HCT116 (cell line): ENCODE results near the gene COL9A3. TPM values are rescaled to one million over a fixed set of nuclear protein-coding genes. Genes with fewer than 3 reads are reported as not detected.
A peak's percentile ranks its signal among the peaks of the same experiment; 100 is the strongest.

Source experiments
- ATAC-seq: fragments of 200-7000 bp; cut with Tn5 transposase; 2 replicates; pipeline ENCODE4 v1.9.1; 2020; ENCODE audit warnings: mild to moderate bottlenecking, moderate library complexity
- BruUV-seq: library from RNA; stranded (reverse); fragments of 400-500 nt; replicated peaks from 2 replicates; lab custom pipeline; 2021; lab: Mats Ljungman, UMichigan
- CTCF ChIA-PET: fragments of 300-600 bp; sonication (Branson Sonifier 250); formaldehyde crosslinking; loops from one replicate; lab custom pipeline; 2021; ENCODE audit warnings: antibody characterized with exemption; lab: Charles Lee
- POLR2A ChIA-PET: fragments of 300-600, 350-600 bp; sonication (Branson Sonifier 250); formaldehyde crosslinking; loops from one replicate; lab custom pipeline; 2021; ENCODE audit warnings: antibody characterized with exemption; lab: Charles Lee
- RAD21 ChIA-PET, 2 experiments: fragments of 300-600 bp; sonication (Branson Sonifier 250); formaldehyde crosslinking; loops; one replicate each; lab custom pipeline; 2023; ENCODE audit warnings: low total read pairs in 2 of 2; ENCODE audit not compliant: uncharacterized antibody in 2 of 2, unreplicated experiment in 2 of 2, low non-redundant PET in 1 of 2; lab: Charles Lee
- DNase-seq: peaks from one replicate; pipeline ENCODE4 v3.0.0-alpha.2; 2010; ENCODE audit warnings: low read depth, low spot score
- H2AFZ ChIP-seq: fragments of 200-600 bp; shearing (Covaris generic), sonication (generic); 2 replicates; pipeline ENCODE4 v1.6.1; 2017; ENCODE audit warnings: low read depth, mixed run types, mixed read lengths, antibody characterized with exemption, low read length; ENCODE audit not compliant: poor library complexity, severe bottlenecking
- H3K27ac ChIP-seq: 2 replicates; pipeline ENCODE4 v1.5.1; 2012; ENCODE audit warnings: low read depth, low read length
- H3K27me3 ChIP-seq: fragments of 200-600 bp; sonication (generic); 2 replicates; pipeline ENCODE4 v1.6.1; 2016; ENCODE audit warnings: mixed run types, low read length, mixed read lengths; ENCODE audit not compliant: insufficient read depth
- H3K36me3 ChIP-seq, 2 experiments: fragments of 200-500 bp in 1 of 2; fragments of 200-600 bp in 1 of 2; sonication (Bioruptor generic) in 1 of 2; sonication (generic) in 1 of 2; 2 replicates each; pipeline versions ENCODE4 v1.5.1 to v1.6.1; 2014 to 2016; ENCODE audit warnings: low read length in 2 of 2, inconsistent platforms in 1 of 2, mixed read lengths in 1 of 2, mixed run types in 1 of 2; ENCODE audit not compliant: insufficient read depth in 2 of 2, control insufficient read depth in 1 of 2
- H3K4me1 ChIP-seq, 2 experiments: fragments of 200-600 bp in 1 of 2; sonication (generic) in 1 of 2; 2 replicates each; pipeline versions ENCODE4 v1.5.1 to v1.6.1; 2012 to 2017; ENCODE audit warnings: low read length in 2 of 2, inconsistent platforms in 1 of 2, mild to moderate bottlenecking in 1 of 2, mixed read lengths in 1 of 2, mixed run types in 1 of 2, moderate library complexity in 1 of 2; ENCODE audit not compliant: insufficient read depth in 2 of 2, control insufficient read depth in 1 of 2
- H3K4me2 ChIP-seq: fragments of 200-600 bp; sonication (generic); 2 replicates; pipeline ENCODE4 v1.6.1; 2017; ENCODE audit warnings: mixed run types, low read length, mixed read lengths
- H3K4me3 ChIP-seq, 2 experiments: fragments of 200-600 bp in 1 of 2; sonication (generic) in 1 of 2; replicated peaks in 1 of 2; 2 replicates each; pipeline ENCODE4 v1.5.1; 2011 to 2016; ENCODE audit warnings: low read length in 2 of 2, control low read depth in 1 of 2, low read depth in 1 of 2, mild to moderate bottlenecking in 1 of 2, mixed read lengths in 1 of 2, mixed run types in 1 of 2
- H3K79me2 ChIP-seq: fragments of 200-600 bp; sonication (generic); 2 replicates; pipeline ENCODE4 v1.6.1; 2017; ENCODE audit warnings: mild to moderate bottlenecking, mixed run types, low read length, moderate library complexity, mixed read lengths; ENCODE audit not compliant: insufficient read depth
- H3K9ac ChIP-seq: fragments of 200-600 bp; sonication (generic); 2 replicates; pipeline ENCODE4 v1.6.1; 2016; ENCODE audit warnings: low read length, mixed read lengths
- H3K9me2 ChIP-seq: fragments of 200-600 bp; sonication (generic), shearing (Covaris generic); 2 replicates; pipeline ENCODE4 v1.6.1; 2017; ENCODE audit warnings: mixed run types, mild to moderate bottlenecking, moderate library complexity; ENCODE audit not compliant: insufficient read depth
- H3K9me3 ChIP-seq, 2 experiments: fragments of 200-500 bp in 1 of 2; fragments of 200-600 bp in 1 of 2; sonication (Bioruptor generic) in 1 of 2; sonication (generic) in 1 of 2; 2 replicates each; pipeline ENCODE4 v1.6.1; 2014 to 2017; ENCODE audit warnings: low read length in 2 of 2, mixed read lengths in 2 of 2, inconsistent platforms in 1 of 2, low read depth in 1 of 2, mild to moderate bottlenecking in 1 of 2, mixed run types in 1 of 2, moderate library complexity in 1 of 2; ENCODE audit not compliant: control insufficient read depth in 1 of 2, insufficient read depth in 1 of 2
- H4K20me1 ChIP-seq: fragments of 200-600 bp; sonication (generic), shearing (Covaris generic); 2 replicates; pipeline ENCODE4 v1.6.1; 2017; ENCODE audit warnings: mixed run types, mild to moderate bottlenecking, moderate library complexity; ENCODE audit not compliant: insufficient read depth
- CBX3 ChIP-seq: IDR thresholded peaks from 2 replicates; pipeline ENCODE4 v1.6.1; 2012; ENCODE audit warnings: low read depth
- EGR1 ChIP-seq: IDR thresholded peaks from 2 replicates; pipeline ENCODE4 v1.6.1; 2012; ENCODE audit warnings: low read depth
- EZH2 ChIP-seq: fragments of 200-600 bp; sonication (generic); IDR thresholded peaks from 2 replicates; pipeline ENCODE4 v1.6.1; 2017; ENCODE audit warnings: antibody characterized with exemption, mixed run types
- JUND ChIP-seq: IDR thresholded peaks from 2 replicates; pipeline ENCODE4 v1.6.1; 2012
- REST ChIP-seq: IDR thresholded peaks from 2 replicates; pipeline ENCODE4 v1.6.1; 2012; ENCODE audit warnings: low read depth
- YY1 ChIP-seq: IDR thresholded peaks from 2 replicates; pipeline ENCODE4 v1.6.1; 2011; ENCODE audit warnings: low read length, low read depth, moderate library complexity, mild to moderate bottlenecking; ENCODE audit not compliant: insufficient replicate concordance; ENCODE audit errors: extremely low read depth
- intact Hi-C: fragments of 100-400 bp; cut with micrococcal nuclease; formaldehyde crosslinking; loops from 2 replicates; pipeline ENCODE4 v1.10.0; 2022
- total RNA-seq: library from RNA; stranded (reverse); gene quantifications from one replicate; pipeline ENCODE4 v1.2.1, GENCODE V29; 2021; ENCODE audit not compliant: unreplicated experiment
- TF ChIP-seq, protein P1 (sequence below), 3 experiments: fragments of 200-600 bp in 1 of 3; sonication (generic) in 1 of 3; IDR thresholded peaks in 2 of 3; conservative IDR thresholded peaks in 1 of 3; 2 replicates each; pipeline ENCODE4 v1.5.1; 2012 to 2017; ENCODE audit warnings: low read depth in 2 of 3, low read length in 2 of 3, antibody characterized with exemption in 1 of 3, borderline replicate concordance in 1 of 3, control low read depth in 1 of 3, mild to moderate bottlenecking in 1 of 3, mixed read lengths in 1 of 3, mixed run types in 1 of 3, moderate library complexity in 1 of 3; ENCODE audit not compliant: insufficient read depth in 1 of 3

The COL9A3 gene
- total RNA-seq, 1 experiment from 2014 or later, result 29.7 TPM

- TF ChIP-seq REST (no peak), YY1 (no peak), JUND (no peak), EZH2 (no peak), CBX3 (no peak), EGR1 (no peak)
These were observed 36.2 kb upstream of the COL9A3 start (continued) for GRCh38 chr20:62780696-62781095.

- BruUV-seq, result no TSS peak
- TF ChIP-seq EZH2, result no peak
- TF ChIP-seq, protein P1, sequence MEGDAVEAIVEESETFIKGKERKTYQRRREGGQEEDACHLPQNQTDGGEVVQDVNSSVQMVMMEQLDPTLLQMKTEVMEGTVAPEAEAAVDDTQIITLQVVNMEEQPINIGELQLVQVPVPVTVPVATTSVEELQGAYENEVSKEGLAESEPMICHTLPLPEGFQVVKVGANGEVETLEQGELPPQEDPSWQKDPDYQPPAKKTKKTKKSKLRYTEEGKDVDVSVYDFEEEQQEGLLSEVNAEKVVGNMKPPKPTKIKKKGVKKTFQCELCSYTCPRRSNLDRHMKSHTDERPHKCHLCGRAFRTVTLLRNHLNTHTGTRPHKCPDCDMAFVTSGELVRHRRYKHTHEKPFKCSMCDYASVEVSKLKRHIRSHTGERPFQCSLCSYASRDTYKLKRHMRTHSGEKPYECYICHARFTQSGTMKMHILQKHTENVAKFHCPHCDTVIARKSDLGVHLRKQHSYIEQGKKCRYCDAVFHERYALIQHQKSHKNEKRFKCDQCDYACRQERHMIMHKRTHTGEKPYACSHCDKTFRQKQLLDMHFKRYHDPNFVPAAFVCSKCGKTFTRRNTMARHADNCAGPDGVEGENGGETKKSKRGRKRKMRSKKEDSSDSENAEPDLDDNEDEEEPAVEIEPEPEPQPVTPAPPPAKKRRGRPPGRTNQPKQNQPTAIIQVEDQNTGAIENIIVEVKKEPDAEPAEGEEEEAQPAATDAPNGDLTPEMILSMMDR (IDR thresholded peaks at IDR 0.05 in 2 of 3, conservative IDR thresholded peaks at IDR 0.05 in 1 of 3; ENCODE audit: borderline replicate concordance in 1 of 3, insufficient read depth in 1 of 3, low read depth in 2 of 3, low read length in 2 of 3), result peak in 2 of 3 experiments; percentile 26 to 27; a peak in 1 of 6 replicates
- Histone ChIP-seq H3K9me3 (no peaks in the 10 kb centered on the region), H2AFZ (no peak overlapping the region), H3K9ac (no peak overlapping the region), H3K27me3 (no peaks in the 10 kb centered on the region), H4K20me1 (no peaks in the 10 kb centered on the region), H3K36me3 (no peaks in the 10 kb centered on the region), H3K4me1 (peaks cover 10 to 32% of the 10 kb centered on the region in 2 experiments; a peak in 3 of 4 replicates), H3K9me2 (no peaks in the 10 kb centered on the region), H3K4me2 (peak overlapping the region; percentile 17; the same call in 1 of the 2 replicates), H3K4me3 (no peak overlapping the region), H3K27ac (no peak overlapping the region; the same call in 1 of the 2 replicates), H3K79me2 (no peaks in the 10 kb centered on the region)
- ChIA-PET RAD21 (no interaction called here), POLR2A (no interaction called here), CTCF (interaction anchor here (1.3 to 1.4 kb wide), 2 partner anchors 9 to 21 kb away, joined by 4 to 9 read pairs; no protein-coding TSS in a partner anchor)
- no peak for DNase-seq
- intact Hi-C loops, result no loop called here
- peak; percentile 80 for ATAC-seq
These were observed 34.5 kb upstream of the COL9A3 start for GRCh38 chr20:62782149-62782892.
